ENCODE results near the gene ZNF844.

Gene ZNF844

DNA sequence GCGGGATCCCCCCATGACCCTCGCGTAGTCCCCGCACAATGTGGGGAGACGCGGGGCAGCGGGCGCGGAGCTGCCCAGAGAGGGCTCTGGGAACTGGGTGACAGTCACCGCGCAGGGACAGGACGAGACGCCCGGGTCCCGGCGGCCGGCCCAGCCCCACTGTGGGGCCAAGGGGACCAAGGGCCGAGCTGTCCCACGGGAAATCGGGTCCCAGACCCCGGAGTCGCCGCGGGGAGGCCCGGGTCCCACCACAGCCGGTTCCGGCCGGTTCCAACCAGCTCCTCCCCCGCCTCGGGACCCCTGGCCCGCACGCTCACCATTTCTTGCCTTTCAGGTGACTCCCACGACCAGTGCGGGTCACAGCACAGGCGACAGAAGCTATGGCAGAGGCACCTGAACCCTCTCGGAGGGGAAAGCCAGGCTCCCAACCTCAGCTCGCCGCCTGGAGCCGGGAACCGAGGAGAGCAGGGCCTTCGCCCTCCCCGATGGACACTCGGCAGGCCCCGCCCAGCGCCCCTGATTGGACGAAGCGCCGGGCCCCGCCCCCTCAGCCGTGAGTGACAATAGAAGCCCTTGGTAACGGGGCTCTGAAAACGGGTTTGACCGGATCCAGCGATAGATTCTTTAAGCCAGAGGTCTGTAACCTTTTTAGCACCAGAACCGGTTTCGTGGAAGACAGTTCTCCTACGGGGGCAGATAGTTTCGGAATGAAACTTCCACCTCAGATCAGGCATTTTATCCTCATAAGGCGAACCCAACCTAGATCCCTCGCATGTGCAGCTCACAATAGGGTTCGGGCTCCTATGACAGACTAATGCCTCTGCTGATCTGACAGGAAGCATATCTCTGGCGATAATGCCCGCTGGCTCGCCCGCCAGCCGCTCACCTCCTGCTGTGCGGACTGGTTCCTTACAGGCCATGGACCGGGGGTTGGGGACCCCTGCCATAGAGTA lies 29.0 kb upstream of the ZNF844 start, which contains the start of gene ZNF433:
TSS of gene ZNF433 (minus strand) at position 460 of the 953 bp plus-strand sequence. CDS start at position 320, 140 bp downstream.
- DNase-seq (ENCODE audit: low spot score), result peak; percentile 94

DNA sequence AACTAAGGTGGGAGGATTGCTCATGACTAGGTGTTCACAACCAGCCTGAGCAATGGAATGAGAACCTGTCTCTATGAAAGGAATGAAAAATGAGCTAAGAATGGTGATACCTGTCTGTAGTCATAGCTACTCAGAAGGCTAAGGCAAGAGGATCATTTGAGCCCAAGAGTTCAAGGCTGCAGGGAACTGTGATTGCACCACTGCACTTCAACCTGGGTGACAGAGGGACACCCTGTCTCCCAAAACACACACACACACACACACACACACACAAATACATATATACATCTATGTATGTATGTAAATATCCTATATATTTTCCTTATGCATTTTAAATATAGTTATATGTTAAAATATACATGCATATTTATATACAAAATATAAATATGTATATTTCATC lies 21.6 kb upstream of the ZNF844 start:
- DNase-seq (ENCODE audit: low spot score), result no peak
- in situ Hi-C loops (cut with MboI; ENCODE audit: low sequenced_read_pairs, unreplicated experiment), result no loop called here
- TF ChIP-seq, protein P1, sequence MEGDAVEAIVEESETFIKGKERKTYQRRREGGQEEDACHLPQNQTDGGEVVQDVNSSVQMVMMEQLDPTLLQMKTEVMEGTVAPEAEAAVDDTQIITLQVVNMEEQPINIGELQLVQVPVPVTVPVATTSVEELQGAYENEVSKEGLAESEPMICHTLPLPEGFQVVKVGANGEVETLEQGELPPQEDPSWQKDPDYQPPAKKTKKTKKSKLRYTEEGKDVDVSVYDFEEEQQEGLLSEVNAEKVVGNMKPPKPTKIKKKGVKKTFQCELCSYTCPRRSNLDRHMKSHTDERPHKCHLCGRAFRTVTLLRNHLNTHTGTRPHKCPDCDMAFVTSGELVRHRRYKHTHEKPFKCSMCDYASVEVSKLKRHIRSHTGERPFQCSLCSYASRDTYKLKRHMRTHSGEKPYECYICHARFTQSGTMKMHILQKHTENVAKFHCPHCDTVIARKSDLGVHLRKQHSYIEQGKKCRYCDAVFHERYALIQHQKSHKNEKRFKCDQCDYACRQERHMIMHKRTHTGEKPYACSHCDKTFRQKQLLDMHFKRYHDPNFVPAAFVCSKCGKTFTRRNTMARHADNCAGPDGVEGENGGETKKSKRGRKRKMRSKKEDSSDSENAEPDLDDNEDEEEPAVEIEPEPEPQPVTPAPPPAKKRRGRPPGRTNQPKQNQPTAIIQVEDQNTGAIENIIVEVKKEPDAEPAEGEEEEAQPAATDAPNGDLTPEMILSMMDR (IDR thresholded peaks at IDR 0.05; ENCODE audit: borderline replicate concordance, control extremely low read depth, extremely low read depth, insufficient read depth, missing control alignments), result no peak

More for the DNA sequence above, 29.0 kb upstream of the ZNF844 start, which contains the start of gene ZNF433:
- TF ChIP-seq, protein P1 (IDR thresholded peaks at IDR 0.05; ENCODE audit: borderline replicate concordance, control extremely low read depth, extremely low read depth, insufficient read depth, missing control alignments), result no peak
- in situ Hi-C loops (cut with MboI; ENCODE audit: low sequenced_read_pairs, unreplicated experiment), result no loop called here

DNA sequence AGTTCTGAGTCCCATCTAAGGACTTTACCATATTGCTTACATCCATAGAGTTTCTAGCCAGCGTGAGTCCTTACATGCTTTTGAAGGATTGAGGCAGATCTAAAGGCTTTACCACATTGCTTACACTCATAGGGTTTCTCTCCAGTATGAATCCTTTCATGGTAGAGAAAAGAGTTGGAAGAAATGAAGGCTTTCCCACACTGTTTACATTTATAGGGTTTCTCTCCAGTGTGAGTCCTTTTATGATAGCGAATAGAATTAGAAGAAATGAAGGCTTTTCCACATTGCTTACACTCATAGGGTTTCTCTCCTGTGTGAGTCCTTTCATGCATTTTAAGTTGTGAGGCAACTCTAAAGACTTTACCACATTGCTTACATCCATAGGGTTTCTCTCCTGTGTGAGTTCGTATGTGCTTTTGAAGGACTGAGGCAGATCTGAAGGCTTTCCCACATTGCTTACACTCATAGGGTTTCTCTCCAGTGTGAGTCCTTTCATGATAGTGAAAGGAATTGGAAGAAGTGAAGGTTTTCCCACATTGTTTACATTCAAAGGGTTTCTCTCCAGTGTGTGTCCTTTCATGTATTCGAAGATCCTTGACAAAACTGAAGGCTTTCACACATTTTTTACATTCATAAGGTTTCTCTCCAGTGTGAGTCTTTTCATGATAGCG lies 20.6 kb upstream of the ZNF844 start:
- DNase-seq (ENCODE audit: low spot score), result no peak
- TF ChIP-seq, protein P1 (IDR thresholded peaks at IDR 0.05; ENCODE audit: borderline replicate concordance, control extremely low read depth, extremely low read depth, insufficient read depth, missing control alignments), result no peak
- in situ Hi-C loops (cut with MboI; ENCODE audit: low sequenced_read_pairs, unreplicated experiment), result no loop called here

DNA sequence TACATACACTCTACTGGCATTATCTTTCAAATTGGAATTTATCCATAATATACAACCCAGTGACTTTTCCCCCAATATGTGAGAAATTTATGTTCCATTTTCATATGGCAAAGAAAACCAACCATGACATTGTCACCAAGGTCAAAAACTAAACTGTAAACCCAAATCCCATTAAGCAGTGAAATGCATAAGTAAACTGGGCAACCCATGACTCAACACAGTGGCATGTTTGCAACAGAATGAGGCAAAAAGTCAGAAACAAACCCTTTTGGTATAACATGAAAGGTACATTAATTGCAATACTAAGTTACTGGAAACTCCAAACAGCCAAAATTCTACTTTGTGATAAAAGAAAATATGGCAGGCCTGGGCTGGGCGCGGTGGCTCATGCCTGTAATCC lies 16.7 kb upstream of the ZNF844 start:
- DNase-seq (ENCODE audit: low spot score), result no peak
- TF ChIP-seq, protein P1 (IDR thresholded peaks at IDR 0.05; ENCODE audit: borderline replicate concordance, control extremely low read depth, extremely low read depth, insufficient read depth, missing control alignments), result no peak
- in situ Hi-C loops (cut with MboI; ENCODE audit: low sequenced_read_pairs, unreplicated experiment), result no loop called here

DNA sequence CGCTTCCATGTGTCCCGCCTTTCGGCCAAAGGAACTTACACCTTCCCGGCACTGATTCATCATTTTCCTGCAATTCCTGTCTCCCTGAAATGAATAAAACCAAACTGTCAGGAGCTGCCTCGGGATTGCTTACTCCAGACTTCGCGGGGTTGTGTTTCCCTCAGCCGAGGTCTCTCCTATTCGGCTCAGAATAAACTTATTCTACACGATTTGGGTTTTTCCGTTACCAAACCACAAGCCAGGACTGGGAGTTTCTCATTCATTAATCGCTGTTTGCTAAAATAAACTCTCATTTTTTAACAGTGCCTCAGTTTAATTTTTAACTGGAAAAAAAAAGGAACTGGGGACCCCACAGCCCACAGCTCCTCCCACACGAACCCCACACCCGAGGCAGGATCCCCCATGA lies 12.4 kb upstream of the ZNF844 start:
- DNase-seq (ENCODE audit: low spot score), result peak; percentile 43
- in situ Hi-C loops (cut with MboI; ENCODE audit: low sequenced_read_pairs, unreplicated experiment), result no loop called here
- TF ChIP-seq, protein P1 (IDR thresholded peaks at IDR 0.05; ENCODE audit: borderline replicate concordance, control extremely low read depth, extremely low read depth, insufficient read depth, missing control alignments), result no peak

DNA sequence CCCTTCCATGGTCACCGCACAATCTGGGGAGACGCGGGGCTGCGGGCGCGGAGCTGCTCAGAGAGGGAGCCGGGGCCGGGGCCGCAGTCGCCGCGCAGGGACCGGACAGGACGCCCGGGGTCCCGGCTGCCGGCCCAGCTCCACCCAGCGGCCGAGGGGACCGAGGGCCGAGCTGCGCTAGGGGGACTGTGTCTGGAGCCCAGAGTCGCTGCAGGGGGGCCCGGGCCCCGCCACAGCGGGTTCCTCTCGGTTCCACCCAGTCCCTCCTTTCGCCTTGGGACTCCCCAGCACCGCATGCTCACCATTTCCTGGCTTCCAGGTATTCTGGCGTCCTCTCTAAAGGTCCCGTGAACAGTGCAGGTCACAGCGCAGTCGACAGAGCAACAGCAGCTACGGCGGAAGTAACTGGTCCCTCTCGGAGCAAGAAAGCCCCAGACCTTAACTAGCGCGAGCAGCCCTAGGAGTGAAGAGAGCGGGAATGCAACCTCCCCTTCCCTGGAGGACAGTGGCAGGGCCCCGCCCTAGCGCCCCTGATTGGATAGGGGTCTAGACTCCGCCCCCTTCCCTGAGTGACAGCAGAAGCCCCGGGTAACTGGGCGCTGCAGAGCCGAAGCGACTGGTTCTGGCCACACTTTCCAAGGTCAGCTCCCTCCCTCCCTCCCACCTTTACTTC lies 11.9 kb upstream of the ZNF844 start, which contains the start of gene ZNF878:
TSS of gene ZNF878 (minus strand) at position 465 of the 673 bp plus-strand sequence. CDS start at position 305, 160 bp downstream.
- TF ChIP-seq, protein P1 (IDR thresholded peaks at IDR 0.05; ENCODE audit: borderline replicate concordance, control extremely low read depth, extremely low read depth, insufficient read depth, missing control alignments), result peak; percentile 27
- in situ Hi-C loops (cut with MboI; ENCODE audit: low sequenced_read_pairs, unreplicated experiment), result no loop called here
- DNase-seq (ENCODE audit: low spot score), result peak; percentile 88
